Fibroblast of skin of right biceps (primary cell): ENCODE results near the gene ESRRG.
"Not testable (repeated sequence)": the region's sequence is repeated elsewhere in the genome, so short reads cannot be mapped to it uniquely, and the experiment has no call there.

Experiments used
- DNase-seq: peaks from one replicate; pipeline ENCODE4 v3.0.0-alpha.2; 2013

The ESRRG gene

GRCh38 chr1:216723274-216723780, at the start of gene ESRRG:
TSS of gene ESRRG (minus strand) at chr1:216723429. CDS start at chr1:216723299, 130 bp downstream.
- peak; percentile 12 for DNase-seq

GRCh38 chr1:216771922-216772321, 48.7 kb upstream of the ESRRG start:
- DNase-seq = no peak

- peak; percentile 14 for DNase-seq
Observed at GRCh38 chr1:216766633-216767327, 43.6 kb upstream of the ESRRG start.

- DNase-seq = no peak
Observed at GRCh38 chr1:216765346-216766300, 42.4 kb upstream of the ESRRG start.

- no peak for DNase-seq
Observed at GRCh38 chr1:216758161-216758560, 34.9 kb upstream of the ESRRG start.

GRCh38 chr1:216757110-216757509, 33.9 kb upstream of the ESRRG start:
- DNase-seq = no peak

- no peak for DNase-seq
Observed at GRCh38 chr1:216750961-216751360, 27.7 kb upstream of the ESRRG start.

- DNase-seq = peak; percentile 44
Observed at GRCh38 chr1:216750031-216750627, 26.9 kb upstream of the ESRRG start.

GRCh38 chr1:216749232-216749631, 26.0 kb upstream of the ESRRG start:
- no peak for DNase-seq

GRCh38 chr1:216742625-216743024, 19.4 kb upstream of the ESRRG start:
- no peak for DNase-seq

- no peak for DNase-seq
Observed at GRCh38 chr1:216740331-216740730, 17.1 kb upstream of the ESRRG start.

GRCh38 chr1:216739793-216740192, 16.6 kb upstream of the ESRRG start:
- no peak for DNase-seq

- DNase-seq = no peak
Observed at GRCh38 chr1:216732121-216732520, 8.9 kb upstream of the ESRRG start.

- no peak for DNase-seq
Observed at GRCh38 chr1:216731562-216731961, 8.3 kb upstream of the ESRRG start.

GRCh38 chr1:216726435-216726834, 3.2 kb upstream of the ESRRG start:
- DNase-seq = no peak

GRCh38 chr1:216722821-216723220, 408 bp downstream of the ESRRG start:
- no peak for DNase-seq

GRCh38 chr1:216721863-216722262, 1.4 kb downstream of the ESRRG start:
- DNase-seq = no peak

- DNase-seq = no peak
Observed at GRCh38 chr1:216721062-216721461, 2.2 kb downstream of the ESRRG start.

- no peak for DNase-seq
Observed at GRCh38 chr1:216711712-216712111, 11.5 kb downstream of the ESRRG start.

GRCh38 chr1:216710598-216711333, 12.5 kb downstream of the ESRRG start:
- no peak for DNase-seq

GRCh38 chr1:216710055-216710454, 13.2 kb downstream of the ESRRG start:
- DNase-seq = no peak

- no peak for DNase-seq
Observed at GRCh38 chr1:216705676-216706075, 17.6 kb downstream of the ESRRG start.

GRCh38 chr1:216704065-216704464, 19.2 kb downstream of the ESRRG start:
- not testable (repeated sequence) for DNase-seq
